Superior temporal gyrus (tissue), 1 donor: ENCODE results near the gene OOSP1.
"Not testable (repeated sequence)": the region's sequence is repeated elsewhere in the genome, so short reads cannot be mapped to it uniquely, and the experiment has no call there.

Experiments
- DNase-seq: peaks from one replicate; pipeline ENCODE4 v3.0.0-alpha.2; 2016; ENCODE audit errors: extremely low spot score

OOSP1 gene, protein sequence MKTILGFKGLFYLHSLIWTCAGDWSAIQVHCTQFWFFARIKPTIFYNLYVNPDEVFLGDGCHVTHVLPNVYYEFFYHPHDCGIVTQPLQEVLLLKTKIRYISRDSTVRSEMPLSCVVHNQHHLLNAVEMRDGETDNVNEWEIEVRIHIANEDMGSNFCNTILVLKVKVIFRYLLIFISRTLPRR

DNA sequence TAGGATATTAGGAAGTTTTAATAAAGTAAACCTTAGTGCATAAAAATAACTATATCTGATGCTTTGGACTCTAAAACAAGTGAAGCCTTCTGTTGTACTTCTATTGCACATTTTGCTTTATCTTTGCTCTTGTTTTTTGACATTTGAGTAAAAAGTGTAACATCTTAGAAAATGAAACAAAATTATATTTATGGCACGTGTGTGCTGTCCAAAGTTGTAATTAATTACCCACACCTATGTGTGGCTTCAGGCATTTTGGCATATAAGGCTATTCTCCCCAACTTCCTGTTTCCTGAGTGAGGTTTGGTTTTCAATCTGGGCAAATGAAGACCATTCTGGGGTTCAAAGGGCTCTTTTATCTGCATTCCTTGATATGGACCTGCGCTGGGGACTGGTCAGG lies at the start of gene OOSP1:
Gene OOSP1, plus strand, starts transcription at position 301 of the 400 bp plus-strand sequence. Its CDS starts 23 bp downstream, at position 324.
- DNase-seq, result no peak

DNA sequence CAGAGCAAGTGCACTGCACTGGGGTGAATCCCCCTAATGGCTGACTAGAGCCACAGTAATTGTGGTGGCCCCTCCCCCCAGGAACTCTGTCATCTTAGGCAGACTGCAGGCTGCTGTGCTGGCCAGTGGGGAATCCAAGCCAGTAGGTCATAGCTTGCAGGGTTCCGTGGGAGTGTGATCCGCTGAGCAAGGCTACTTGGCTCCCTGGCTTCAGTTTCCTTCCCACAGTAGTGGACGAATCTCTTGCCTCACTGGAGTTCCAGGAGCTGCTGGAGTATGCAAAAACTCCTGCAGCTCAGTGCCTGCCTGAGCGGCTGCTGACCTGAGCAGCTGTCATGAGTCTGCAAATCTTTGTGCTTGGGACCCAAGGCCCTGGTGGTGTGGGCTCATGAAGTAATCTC lies 46.5 kb upstream of the OOSP1 start:
- no peak for DNase-seq

DNA sequence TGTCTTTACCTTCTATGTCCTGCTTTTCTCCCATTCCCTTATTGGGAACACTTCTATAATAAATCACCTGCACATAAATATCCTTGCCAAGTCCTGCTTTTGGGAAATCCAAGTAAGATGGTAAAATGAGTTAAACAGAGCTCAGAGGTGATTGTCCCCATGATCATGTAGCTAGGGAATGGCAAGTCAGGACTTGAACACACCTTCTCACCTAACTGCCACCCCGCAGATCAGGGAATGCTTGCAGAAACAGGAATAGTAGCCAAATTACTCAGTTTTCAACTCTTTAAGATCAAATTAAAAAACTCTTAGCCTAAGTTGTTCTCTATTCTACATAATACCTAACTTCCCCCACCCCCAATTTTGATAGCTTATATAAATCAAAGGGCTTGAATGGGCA lies 43.6 kb upstream of the OOSP1 start:
- no peak for DNase-seq

DNA sequence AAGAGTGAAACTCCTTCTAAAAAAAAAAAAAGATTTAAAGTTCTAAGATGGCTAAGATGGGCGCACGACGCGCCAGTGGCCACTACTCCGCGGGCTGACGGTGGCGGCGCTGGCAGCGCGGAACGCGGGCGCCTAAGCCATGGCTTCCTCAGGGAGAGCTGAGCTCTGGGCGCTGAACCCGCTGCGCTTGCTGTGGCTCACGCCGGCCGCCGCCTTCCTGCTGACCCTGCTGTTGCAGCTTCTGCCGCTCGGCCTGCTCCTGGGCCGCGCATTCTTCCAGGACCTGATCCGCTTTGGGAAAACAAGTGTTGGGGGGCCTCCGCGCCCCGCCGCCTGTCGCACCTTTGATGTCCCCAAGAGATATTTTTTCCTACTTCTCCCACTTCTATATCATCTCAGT lies 40.2 kb upstream of the OOSP1 start:
- no peak for DNase-seq

DNA sequence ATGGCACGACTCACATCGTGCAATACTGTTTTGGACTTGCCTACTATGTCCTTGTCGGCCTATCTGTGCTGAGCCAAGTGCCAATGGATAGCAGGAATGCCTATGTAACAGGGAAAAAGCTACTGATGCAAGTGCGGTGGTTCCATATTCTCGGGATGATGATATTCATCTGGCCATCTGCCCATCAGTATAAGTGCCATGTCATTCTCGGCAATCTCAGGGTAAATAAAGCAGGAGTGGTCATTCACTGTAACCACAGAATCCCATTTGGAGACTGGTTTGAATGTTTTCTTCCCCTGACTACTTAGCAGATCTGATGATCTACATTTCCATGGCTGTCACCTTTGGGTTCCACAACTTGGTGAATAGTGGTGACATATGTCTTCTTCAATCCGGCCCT lies 39.6 kb upstream of the OOSP1 start:
- no peak for DNase-seq

DNA sequence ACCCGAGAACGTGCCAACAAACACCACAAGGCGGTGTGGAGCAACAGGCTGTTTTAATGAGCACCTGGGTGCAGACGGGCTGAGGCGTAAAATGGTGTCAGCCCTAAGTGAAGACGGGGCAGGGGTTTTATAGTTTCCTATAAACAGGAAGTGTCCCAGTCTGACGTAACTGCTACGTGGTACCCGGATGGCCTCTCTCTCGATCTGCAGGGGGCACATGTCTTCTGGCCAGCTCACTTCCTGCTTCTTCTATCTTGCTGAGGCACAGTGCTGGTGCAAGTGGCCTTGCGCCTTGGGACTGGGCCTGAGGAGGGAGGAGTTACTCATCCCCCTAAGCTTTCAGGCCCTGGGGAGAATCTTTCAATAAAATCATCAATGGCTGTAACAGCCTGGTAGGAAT lies 38.7 kb upstream of the OOSP1 start:
- DNase-seq, result no peak

DNA sequence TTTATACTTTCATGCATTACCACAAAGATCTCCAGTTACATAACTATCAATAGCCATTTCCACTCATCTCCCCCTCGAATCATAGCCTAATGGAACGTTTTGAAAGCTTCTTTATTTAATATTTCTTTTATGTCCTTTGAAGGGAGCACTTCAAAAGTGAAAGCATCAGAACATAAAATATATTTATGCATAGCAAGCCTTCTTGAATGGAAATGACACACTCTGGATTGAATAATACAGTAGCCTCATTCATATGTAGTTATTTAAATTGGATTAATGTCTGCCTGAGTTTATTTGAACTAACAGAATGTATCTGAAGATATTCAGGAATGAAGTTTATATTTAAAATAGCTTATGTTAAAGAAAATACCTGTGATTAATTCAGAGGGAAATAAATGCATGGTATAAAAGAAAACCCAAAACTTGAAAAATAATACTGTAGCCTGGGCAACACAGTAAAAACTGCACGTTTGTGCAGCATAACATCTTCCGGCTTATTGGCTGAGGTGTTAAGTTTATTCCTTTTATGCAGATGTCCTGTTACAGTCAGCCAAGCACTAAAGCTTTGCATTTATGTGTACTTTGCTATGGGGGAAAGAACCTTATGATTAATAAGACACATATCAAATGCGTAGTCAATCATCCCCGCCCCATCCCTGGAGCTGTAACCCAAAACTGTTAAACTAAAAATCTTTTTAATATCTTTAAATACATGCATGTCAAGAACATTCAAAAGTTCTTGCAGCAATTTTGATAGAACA lies 37.7 kb upstream of the OOSP1 start:
- no peak for DNase-seq

DNA sequence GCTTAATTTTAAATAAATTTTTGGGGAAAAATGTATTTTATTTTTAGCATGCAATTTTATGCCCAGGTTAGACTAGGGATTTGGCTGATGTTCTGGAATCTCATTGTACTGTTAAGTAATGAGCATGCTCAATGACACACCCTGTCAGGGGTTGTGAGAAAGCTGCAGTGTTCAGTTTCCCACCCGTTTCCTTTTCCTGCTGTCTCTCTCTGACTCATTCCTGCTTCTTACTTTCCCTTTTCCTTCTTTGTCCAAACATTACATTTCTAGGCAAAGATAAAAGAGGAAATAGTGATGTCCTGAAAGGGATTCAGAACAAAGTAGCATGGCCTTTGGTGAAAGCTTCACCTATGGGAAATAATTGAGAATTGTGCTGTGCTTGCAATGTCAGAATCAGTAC lies 36.9 kb upstream of the OOSP1 start:
- no peak for DNase-seq

DNA sequence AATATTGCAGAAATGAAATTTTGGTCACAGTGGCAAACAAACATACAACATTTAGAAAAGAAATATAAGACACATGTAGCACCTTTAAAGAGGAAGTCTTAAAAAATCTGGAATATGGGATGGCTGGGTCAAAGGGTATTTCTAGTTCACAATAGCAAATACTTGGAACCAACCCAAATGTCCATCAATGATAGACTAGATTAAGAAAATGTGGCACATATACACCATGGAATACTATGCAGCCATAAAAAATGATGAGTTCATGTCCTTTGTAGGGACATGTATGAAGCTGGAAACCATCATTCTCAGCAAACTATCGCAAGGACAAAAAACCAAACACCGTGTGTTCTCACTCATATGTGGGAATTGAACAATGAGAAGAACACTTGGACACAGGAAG lies 34.7 kb upstream of the OOSP1 start:
- not testable (repeated sequence) for DNase-seq

DNA sequence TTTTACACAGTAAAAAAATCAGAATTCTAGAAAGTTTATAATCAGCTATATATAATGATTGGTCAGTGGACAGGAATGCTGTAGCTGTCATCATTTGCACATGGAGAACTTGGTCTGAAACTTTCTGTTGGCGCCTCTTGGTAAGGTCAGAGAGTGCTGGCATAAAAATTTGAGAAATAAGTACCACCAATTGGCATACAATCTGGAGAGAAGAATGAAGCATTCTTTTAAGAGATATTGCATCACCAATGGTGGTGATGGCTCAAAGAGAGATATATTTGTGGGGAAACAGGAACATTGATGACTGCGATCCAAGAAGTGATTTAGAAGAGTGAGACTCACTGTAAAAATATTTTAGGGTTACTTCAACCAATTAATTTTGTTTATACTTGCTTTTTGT lies 19.8 kb upstream of the OOSP1 start:
- DNase-seq, result no peak

DNA sequence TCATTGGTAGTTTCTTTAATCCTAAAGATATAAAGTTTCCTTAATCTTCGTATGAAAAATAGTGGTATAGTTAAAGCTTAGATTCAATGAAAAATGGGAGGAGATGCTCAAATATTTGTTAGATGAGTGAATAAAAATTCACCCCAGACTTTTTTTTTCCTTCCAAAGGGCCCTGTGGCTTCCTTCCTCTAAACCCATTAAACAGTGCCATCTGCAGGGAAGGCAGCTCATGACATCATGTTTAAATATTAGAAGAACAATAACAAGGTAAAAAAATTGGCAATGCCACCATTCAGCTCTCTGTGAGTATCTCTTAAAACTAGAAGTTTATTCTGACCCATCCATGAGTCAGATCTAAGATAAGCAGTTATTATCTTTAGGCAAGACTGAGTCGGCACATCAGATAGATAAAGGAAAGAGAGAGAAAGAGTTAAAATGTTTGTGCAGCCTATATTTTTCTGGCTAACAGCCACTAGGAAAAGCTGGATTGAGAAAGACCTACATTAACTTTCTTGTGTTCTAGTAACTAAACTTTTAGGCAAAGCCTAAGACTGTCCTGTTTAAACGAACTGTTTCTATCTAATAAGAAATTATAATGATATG lies 19.1 kb upstream of the OOSP1 start:
- no peak for DNase-seq

DNA sequence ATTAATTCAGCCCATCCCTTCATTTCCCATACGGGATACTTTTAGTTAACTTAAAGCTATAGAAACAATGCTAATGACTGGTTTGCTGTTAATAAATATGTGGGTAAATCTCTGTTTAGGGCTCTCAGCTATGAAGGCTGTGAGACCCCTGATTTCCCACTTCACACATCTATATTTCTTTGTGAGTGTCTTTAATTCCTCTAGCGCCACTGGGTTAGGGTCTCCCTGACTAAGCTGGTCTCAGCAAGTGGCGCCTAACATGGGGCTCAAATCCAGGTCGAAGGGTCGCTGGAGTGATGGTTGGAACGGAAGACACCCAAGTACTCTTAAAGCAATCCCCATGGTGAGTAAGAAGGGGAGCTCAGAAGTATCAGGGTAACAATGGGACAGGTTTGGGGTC lies 14.4 kb upstream of the OOSP1 start:
- no peak for DNase-seq

DNA sequence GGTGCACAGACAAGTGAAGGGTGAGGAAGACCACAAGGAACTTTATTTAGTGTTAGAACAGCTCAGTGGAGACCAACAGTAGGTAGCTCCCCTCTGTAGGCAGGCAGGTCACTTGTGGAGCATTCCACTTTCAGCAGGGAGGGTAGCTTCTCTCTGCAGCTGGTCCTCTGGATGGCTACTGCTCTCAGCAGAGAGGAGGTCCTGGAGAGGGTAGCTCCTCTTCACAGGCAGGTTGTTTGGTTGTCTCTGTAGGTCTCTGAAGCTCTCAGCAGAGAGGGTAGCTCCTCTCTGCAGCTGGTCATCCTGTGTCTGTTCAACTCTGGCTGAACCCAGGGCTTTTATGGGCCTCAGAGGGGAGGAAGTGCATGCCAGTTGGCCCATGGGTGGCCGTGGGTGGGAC lies 6.5 kb upstream of the OOSP1 start:
- DNase-seq, result no peak

DNA sequence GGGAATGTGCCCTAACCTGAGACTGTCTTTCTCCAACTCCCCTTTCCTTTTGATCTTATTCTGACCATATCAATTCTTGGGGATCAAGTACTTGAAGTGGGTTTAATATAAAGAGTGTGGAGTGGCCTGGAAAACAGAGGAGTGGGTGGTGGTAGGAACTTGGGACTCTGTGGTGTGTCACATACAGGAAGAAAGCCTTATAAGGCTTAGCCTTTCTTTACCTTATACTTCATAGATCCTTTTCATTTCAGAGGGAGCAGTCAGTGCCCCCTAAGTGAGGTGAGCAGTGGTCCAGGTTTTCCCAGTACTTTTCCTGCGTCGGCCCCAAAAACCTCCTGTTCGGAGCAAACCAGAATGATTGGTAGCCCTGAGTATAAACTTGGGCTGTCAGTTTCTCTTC lies 486 bp downstream of the OOSP1 start:
- DNase-seq, result no peak

DNA sequence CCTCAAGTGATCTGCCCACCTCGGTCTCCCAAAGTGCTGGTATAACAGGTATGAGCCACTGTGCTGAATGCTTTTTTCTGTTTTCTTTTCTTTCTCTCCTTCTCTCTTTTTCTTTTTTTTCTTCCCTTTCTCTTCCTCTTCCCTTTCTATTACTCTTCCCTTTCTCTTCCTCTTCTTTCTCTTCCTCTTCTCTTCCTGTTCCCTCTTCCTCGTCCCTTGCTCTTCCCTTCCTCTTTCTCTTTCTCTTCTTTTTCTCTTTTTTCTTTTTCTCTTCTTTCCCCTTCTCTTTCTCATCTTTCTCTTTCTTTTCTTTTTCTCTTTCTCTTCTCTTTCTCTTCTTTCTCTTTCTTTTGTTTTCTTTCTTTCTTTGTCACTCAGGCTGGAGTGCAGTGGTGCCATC lies 1.2 kb downstream of the OOSP1 start:
- DNase-seq, result no peak

DNA sequence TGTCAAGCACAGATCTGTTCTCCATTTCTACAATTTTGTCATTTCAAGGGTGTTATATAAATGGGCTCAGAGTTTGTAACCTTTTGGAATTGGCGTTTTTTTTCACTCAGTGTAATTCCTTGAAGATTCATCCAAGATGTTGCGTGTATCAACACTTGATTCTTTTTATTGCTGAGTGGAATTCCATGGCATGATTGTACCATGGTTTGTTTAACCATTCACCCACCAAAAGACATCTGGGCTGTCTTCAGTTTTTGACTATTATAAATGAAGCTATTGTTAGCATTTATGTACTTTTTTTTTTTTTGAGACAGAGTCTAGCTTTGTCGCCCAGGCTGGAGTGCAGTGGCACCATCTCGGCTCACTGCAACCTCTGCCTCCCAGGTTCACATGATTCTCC lies 2.9 kb downstream of the OOSP1 start:
- no peak for DNase-seq

DNA sequence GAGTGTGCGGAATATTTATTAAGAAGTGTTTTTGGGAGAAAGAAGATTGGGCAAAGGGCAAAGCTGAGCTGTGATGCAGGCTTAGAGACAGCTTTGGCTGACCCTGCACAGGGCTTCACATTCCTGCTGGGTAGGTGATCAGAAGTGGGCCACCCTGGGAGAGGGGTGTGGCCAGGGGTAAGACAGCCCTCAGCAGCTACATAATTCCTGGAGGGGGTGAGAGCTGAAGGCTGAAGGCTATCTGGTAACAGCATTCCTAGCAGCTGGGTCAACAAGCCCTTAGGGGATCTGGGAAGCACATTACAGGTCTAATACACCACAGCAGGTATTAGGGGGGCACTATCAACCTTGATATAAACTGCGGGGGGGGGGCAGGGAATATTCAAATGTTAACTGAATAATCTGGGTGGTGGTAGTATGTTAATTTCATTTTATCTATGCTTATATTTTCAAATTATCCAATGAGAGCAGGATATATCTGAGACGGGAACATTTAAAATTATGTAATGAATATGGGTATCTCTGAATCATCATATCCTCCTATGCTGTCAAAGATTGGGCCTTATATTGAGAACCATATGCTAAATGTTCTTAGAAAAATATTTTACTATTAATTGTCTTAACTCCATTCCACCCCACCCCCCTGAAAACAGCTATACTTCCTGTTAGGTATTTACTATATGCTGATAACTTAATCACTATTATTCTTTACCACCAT lies 5.9 kb downstream of the OOSP1 start:
- no peak for DNase-seq

DNA sequence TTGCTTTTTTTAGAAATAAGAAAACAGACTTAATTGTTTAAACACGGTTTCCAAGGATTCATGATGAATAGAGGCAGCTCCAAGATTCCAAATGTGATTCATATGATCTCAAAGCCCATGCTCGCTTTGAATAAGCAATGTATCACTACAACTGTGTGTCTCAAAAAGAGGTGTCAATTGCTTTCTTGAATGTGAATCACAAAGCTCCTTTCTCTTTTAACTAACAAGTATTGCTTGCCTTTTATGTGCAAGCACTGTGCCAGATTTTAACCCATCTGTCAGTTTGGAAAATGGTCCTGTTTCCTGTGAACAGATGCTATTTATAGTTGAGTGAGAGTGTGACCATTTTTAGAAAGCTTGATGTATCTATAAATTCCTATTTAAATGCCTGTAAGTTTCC lies 6.5 kb downstream of the OOSP1 start:
- DNase-seq, result peak; percentile 70

DNA sequence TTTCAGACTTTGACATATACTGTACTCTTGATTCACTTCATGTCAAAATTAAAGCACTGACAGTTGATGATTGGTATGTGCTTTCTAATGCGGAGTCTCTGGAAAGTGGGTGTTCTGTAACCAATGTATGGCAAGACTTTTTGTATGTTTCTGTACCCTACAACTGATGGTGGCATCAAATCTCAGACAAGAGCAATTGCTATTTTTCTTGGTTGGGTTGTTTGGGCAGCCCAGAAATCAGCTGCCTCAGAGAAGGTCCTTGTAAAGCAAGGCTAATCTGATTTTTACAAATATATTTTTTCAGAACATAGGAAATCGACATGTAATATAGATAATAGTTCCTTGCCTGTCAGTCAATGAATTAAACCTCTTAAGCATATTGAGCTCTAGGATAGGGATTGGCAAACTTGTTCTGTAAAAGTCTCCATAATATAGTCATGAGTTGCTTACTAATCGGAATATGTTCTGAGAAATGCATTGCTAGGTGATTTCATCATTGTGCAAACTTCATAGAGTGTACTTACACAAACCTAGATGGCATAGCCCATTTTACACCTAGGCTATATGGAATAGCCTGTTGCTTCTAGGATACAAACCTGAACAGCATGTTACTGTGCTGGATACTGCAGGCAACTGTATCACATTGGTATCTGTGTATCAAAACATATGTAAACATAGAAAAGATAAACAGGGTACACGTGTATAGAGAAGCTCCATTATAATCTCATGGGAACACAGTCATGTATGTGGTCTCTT lies 15.4 kb downstream of the OOSP1 start:
- no peak for DNase-seq

DNA sequence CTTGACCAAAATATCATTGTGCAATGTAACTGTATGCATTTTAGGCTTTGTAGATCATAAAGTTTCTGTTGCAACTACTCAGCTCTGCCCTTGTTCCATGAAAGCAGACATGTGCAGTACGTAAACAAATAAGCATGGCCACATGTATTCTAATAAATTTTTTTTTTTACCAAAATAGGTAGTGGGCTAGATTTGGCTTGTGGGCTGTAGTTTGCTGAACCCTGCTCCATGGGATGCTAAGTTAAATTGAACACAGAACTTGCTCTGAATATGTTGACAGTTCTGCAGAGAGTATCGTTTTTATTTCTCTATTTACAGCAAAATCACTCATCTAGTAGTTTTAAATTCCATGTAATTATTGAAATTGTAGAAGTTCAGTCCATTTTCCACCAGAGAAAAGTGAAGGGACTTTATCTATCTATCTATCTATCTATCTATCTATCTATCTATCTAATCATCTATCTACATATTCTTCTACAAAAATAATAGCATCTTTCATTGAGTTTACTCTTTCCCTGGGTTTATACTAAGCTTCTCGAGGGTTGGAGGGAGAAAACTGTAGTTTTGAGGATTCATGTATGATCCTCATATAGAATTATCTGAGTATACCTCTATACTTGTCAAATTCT lies 16.1 kb downstream of the OOSP1 start:
- no peak for DNase-seq

DNA sequence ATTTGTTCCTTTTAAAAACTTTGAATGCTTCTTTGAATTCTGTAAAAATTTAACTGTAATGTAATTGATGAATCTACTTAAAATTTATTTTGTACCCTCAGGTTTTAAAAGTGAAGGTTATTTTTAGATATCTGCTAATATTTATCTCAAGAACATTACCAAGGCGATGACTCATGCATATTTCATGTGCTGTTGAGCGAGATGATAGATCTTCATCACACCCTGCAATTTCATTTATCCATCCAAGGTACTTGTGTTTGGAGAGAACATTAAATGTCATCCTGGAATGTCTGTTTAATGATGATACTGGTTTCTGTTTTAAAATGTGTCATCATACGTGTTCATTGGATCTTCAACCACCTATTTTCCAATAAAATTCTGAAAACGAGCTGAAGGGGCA lies 18.9 kb downstream of the OOSP1 start:
- no peak for DNase-seq
